ENCODE measurements around the gene UBE2E2.

GRCh38 chr3:23435904-23436303 lies 232.8 kb downstream of the UBE2E2 start:
- no peak for TF ChIP-seq ZNF658 (tag by site-specific recombination; IDR thresholded peaks at IDR 0.05)
- TF ChIP-seq CTCF (tag by site-specific recombination; IDR thresholded peaks at IDR 0.05), result no peak
- no peak for TF ChIP-seq REST (tag by site-specific recombination; IDR thresholded peaks at IDR 0.05)
- TF ChIP-seq ZNF513 (tag by site-specific recombination; IDR thresholded peaks at IDR 0.05), result no peak
- TF ChIP-seq GLI2 (tag by site-specific recombination; IDR thresholded peaks at IDR 0.05; ENCODE audit: borderline replicate concordance, low read depth), result no peak
- TF ChIP-seq ZNF571 (tag by site-specific recombination; IDR thresholded peaks at IDR 0.05), result no peak
- TF ChIP-seq ZNF398 (tag by site-specific recombination; IDR thresholded peaks at IDR 0.05), result no peak
- no peak for TF ChIP-seq ZNF138 (tag by site-specific recombination; IDR thresholded peaks at IDR 0.05; ENCODE audit: borderline replicate concordance)
- no peak for TF ChIP-seq TCF7L2 (IDR thresholded peaks at IDR 0.05; ENCODE audit: borderline replicate concordance, low read depth, low read length)
- no peak for TF ChIP-seq ZBTB7A (tag by site-specific recombination; IDR thresholded peaks at IDR 0.05; ENCODE audit: low read depth)
- no peak for TF ChIP-seq HOXA7 (CRISPR knock-in tag; IDR thresholded peaks at IDR 0.05; ENCODE audit: borderline replicate concordance)
- TF ChIP-seq ZNF18 (tag by site-specific recombination; IDR thresholded peaks at IDR 0.05), result no peak
- TF ChIP-seq KLF17 (tag by site-specific recombination; IDR thresholded peaks at IDR 0.05), result no peak
- TF ChIP-seq PRDM4 (tag by site-specific recombination; IDR thresholded peaks at IDR 0.05), result no peak

Data from HEK293 (cell line).